Keratinocyte (primary cell): ENCODE measurements around the gene ENO2. TPM values are rescaled to one million over a fixed set of nuclear protein-coding genes. Genes with fewer than 3 reads are reported as not detected.

Experiments used
- DNase-seq: peaks from one replicate; pipeline ENCODE4 v3.0.0-alpha.2; 2011; ENCODE audit warnings: low read depth, missing footprints, low spot score
- FAIRE-seq: peaks from 2 replicates; lab custom pipeline; 2011; peaks lifted over from hg19 to GRCh38; lab: Jason Lieb, UNC
- H2AFZ ChIP-seq: 2 replicates; pipeline ENCODE4 v1.6.0; 2012; ENCODE audit warnings: low read length, control low read depth, inconsistent platforms; ENCODE audit not compliant: control insufficient read depth
- H3K27ac ChIP-seq: 2 replicates; pipeline ENCODE4 v1.5.1; 2011; ENCODE audit warnings: low read length; ENCODE audit not compliant: control insufficient read depth, insufficient read depth
- H3K27me3 ChIP-seq: 3 replicates; pipeline ENCODE4 v1.6.0; 2011; ENCODE audit warnings: low read length; ENCODE audit not compliant: control insufficient read depth, insufficient read depth; ENCODE audit errors: extremely low read depth
- H3K36me3 ChIP-seq, 2 experiments: 2 replicates in 1 of 2; 3 replicates in 1 of 2; pipeline ENCODE4 v1.5.1; 2011; ENCODE audit warnings: low read length in 2 of 2, mild to moderate bottlenecking in 1 of 2; ENCODE audit not compliant: control insufficient read depth in 2 of 2, insufficient read depth in 2 of 2; ENCODE audit errors: extremely low read depth in 1 of 2
- H3K4me1 ChIP-seq: 3 replicates; pipeline ENCODE4 v1.5.1; 2011; ENCODE audit warnings: low read length; ENCODE audit not compliant: control insufficient read depth, insufficient read depth; ENCODE audit errors: extremely low read depth
- H3K4me2 ChIP-seq: 3 replicates; pipeline ENCODE4 v1.6.0; 2011; ENCODE audit warnings: low read depth, low read length; ENCODE audit not compliant: control insufficient read depth, insufficient read depth; ENCODE audit errors: extremely low read depth
- H3K4me3 ChIP-seq, 3 experiments: fragments of 200-600 bp in 1 of 3; sonication (generic) in 1 of 3; 2 replicates in 2 of 3; 3 replicates in 1 of 3; pipeline ENCODE4 v1.5.1; 2011 to 2016; ENCODE audit warnings: low read length in 3 of 3, mild to moderate bottlenecking in 3 of 3, control low read depth in 2 of 3, inconsistent platforms in 1 of 3, low read depth in 1 of 3, mixed read lengths in 1 of 3, mixed run types in 1 of 3, moderate library complexity in 1 of 3; ENCODE audit not compliant: control insufficient read depth in 2 of 3, insufficient read depth in 2 of 3; ENCODE audit errors: extremely low read depth in 1 of 3
- H3K79me2 ChIP-seq: 2 replicates; pipeline ENCODE4 v1.6.0; 2012; ENCODE audit warnings: low read length; ENCODE audit not compliant: control insufficient read depth, insufficient read depth
- H3K9ac ChIP-seq: 3 replicates; pipeline ENCODE4 v1.6.0; 2011; ENCODE audit warnings: low read length; ENCODE audit not compliant: control insufficient read depth, insufficient read depth; ENCODE audit errors: extremely low read depth
- H3K9me1 ChIP-seq: 3 replicates; pipeline ENCODE4 v1.6.0; 2011; ENCODE audit warnings: low read length; ENCODE audit not compliant: control insufficient read depth, insufficient read depth; ENCODE audit errors: extremely low read depth
- H3K9me3 ChIP-seq: 2 replicates; pipeline ENCODE4 v1.5.1; 2012; ENCODE audit warnings: low read depth, low read length; ENCODE audit not compliant: control insufficient read depth
- H4K20me1 ChIP-seq: 3 replicates; pipeline ENCODE4 v1.6.0; 2011; ENCODE audit warnings: low read length; ENCODE audit not compliant: control insufficient read depth, insufficient read depth; ENCODE audit errors: extremely low read depth
- EZH2 ChIP-seq: IDR thresholded peaks from one replicate; pipeline ENCODE4 v1.6.1; 2012; ENCODE audit warnings: inconsistent platforms, mild to moderate bottlenecking, low read length, moderate library complexity
- dilution Hi-C: fragments of 300-500 bp; cut with MboI; formaldehyde crosslinking; loops from one replicate; pipeline ENCODE4 v1.7.0; 2020; ENCODE audit warnings: low sequenced_read_pairs; ENCODE audit not compliant: extremely low pct_ligation_motif_present
- polyA plus RNA-seq, 5 experiments: library from polyadenylated mRNA; depleted of rRNA in 3 of 5; stranded (reverse) in 3 of 5; stranded (forward) in 1 of 5; unstranded in 1 of 5; fragments of >200 nt; gene quantifications; 1 replicate in 1 of 5; 2 replicates in 3 of 5; 3 replicates in 1 of 5; pipeline versions ENCODE4 v1.2.1 to v1.2.3, GENCODE V29; 2011 to 2012; ENCODE audit warnings: missing spikeins in 2 of 5, low read depth in 1 of 5, low replicate concordance in 1 of 5
- TF ChIP-seq, protein P1 (sequence below), 3 experiments: IDR thresholded peaks in 1 of 3; conservative IDR thresholded peaks in 1 of 3; optimal IDR thresholded peaks in 1 of 3; 2 replicates in 2 of 3; 3 replicates in 1 of 3; pipeline versions ENCODE3 to v1.5.1; 2011; ENCODE audit warnings: low read length in 3 of 3, mild to moderate bottlenecking in 3 of 3, moderate library complexity in 2 of 3, control low read depth in 1 of 3, inconsistent platforms in 1 of 3; ENCODE audit not compliant: insufficient read depth in 2 of 3; ENCODE audit errors: extremely low read depth in 1 of 3

Gene ENO2
- polyA plus RNA-seq, 1 donor (not counting 4 experiments of a cell fraction or from before 2014, with no cell fraction given), result 1.7 TPM

DNA sequence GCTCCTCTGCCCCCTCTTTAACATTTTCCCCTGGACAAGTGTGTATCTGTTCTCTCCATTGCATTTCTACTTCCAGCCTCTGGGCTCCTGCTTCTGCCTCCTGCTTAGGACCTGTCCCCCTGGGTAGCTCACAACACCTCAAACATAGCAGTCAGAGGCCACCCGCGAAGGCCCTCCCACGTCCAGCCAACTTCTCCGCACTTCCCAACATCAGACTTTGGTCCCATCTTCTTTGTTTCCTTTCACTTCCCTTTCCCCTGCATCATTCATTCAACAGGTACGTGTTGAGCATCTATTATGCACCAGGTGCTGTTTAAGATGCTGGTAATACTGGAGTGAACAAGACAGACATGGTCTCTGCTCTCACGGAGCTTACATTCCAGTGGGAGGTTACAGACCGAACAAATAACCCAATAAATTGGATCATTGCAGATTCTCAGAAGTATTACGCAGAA, 32.6 kb downstream of the ENO2 start:
- H3K36me3 ChIP-seq, result no peaks in the 10 kb centered on the region
- DNase-seq, result no peak
- no peak for TF ChIP-seq EZH2
- TF ChIP-seq, protein P1, sequence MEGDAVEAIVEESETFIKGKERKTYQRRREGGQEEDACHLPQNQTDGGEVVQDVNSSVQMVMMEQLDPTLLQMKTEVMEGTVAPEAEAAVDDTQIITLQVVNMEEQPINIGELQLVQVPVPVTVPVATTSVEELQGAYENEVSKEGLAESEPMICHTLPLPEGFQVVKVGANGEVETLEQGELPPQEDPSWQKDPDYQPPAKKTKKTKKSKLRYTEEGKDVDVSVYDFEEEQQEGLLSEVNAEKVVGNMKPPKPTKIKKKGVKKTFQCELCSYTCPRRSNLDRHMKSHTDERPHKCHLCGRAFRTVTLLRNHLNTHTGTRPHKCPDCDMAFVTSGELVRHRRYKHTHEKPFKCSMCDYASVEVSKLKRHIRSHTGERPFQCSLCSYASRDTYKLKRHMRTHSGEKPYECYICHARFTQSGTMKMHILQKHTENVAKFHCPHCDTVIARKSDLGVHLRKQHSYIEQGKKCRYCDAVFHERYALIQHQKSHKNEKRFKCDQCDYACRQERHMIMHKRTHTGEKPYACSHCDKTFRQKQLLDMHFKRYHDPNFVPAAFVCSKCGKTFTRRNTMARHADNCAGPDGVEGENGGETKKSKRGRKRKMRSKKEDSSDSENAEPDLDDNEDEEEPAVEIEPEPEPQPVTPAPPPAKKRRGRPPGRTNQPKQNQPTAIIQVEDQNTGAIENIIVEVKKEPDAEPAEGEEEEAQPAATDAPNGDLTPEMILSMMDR (optimal IDR thresholded peaks at IDR 0.05 in 1 of 3, IDR thresholded peaks at IDR 0.05 in 1 of 3, conservative IDR thresholded peaks at IDR 0.05 in 1 of 3; ENCODE audit: extremely low read depth in 1 of 3, insufficient read depth in 2 of 3, low read length in 3 of 3), result no peak
- no peaks in the 10 kb centered on the region for H4K20me1 ChIP-seq
- H3K4me3 ChIP-seq, result peak overlapping the region; percentile 55 to 64 (median 64)
- no peak overlapping the region for H3K27ac ChIP-seq
- H2AFZ ChIP-seq, result peak overlapping the region; percentile 34
- peaks cover 6% of the 10 kb centered on the region for H3K79me2 ChIP-seq
- H3K9me3 ChIP-seq, result no peaks in the 10 kb centered on the region
- H3K4me1 ChIP-seq, result peaks cover 27% of the 10 kb centered on the region
- peak overlapping the region; percentile 95 for H3K4me2 ChIP-seq
- no peaks in the 10 kb centered on the region for H3K9me1 ChIP-seq
- dilution Hi-C loops, result no loop called here
- no peaks in the 10 kb centered on the region for H3K27me3 ChIP-seq
- peak overlapping the region; percentile 67 for H3K9ac ChIP-seq
- FAIRE-seq, result no peak

DNA sequence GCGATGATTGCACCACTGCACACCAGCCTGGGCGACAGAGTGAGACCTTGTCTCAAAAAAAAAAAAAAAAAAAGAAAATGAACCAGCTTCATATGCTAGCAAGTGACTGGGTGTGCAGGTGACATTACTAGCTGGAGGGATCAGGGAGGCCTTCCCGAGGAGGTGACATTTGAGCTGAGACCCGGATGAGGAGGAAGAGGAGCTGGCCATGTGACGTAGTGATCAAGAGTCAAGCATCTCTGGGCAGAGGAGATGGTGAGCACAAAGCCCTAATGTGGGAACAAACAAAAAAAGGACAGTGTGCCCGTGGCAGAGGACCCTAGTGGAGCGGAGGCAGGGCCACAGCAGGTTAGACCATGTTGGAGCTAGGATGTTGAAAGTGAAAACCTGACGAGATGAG, 33.2 kb downstream of the ENO2 start:
- Histone ChIP-seq H3K27me3 (no peaks in the 10 kb centered on the region), H3K4me3 (no peak overlapping the region), H3K9ac (no peak overlapping the region), H2AFZ (no peak overlapping the region), H3K36me3 (no peaks in the 10 kb centered on the region), H3K9me1 (no peaks in the 10 kb centered on the region), H3K4me1 (peaks cover 27% of the 10 kb centered on the region), H4K20me1 (no peaks in the 10 kb centered on the region), H3K4me2 (no peak overlapping the region), H3K9me3 (no peaks in the 10 kb centered on the region), H3K27ac (no peak overlapping the region), H3K79me2 (peaks cover 6% of the 10 kb centered on the region)
- dilution Hi-C loops, result no loop called here
- no peak for TF ChIP-seq EZH2
- TF ChIP-seq, protein P1 (optimal IDR thresholded peaks at IDR 0.05 in 1 of 3, IDR thresholded peaks at IDR 0.05 in 1 of 3, conservative IDR thresholded peaks at IDR 0.05 in 1 of 3; ENCODE audit: extremely low read depth in 1 of 3, insufficient read depth in 2 of 3, low read length in 3 of 3), result no peak
- no peak for DNase-seq
- no peak for FAIRE-seq
